Liver (tissue), 9 donors: ENCODE measurements around the gene MED26. TPM values are rescaled to one million over a fixed set of nuclear protein-coding genes. Genes with fewer than 3 reads are reported as not detected.

ENCODE experiments used
- DNase-seq: peaks from one replicate; pipeline ENCODE4 v3.0.0-alpha.2; 2017; ENCODE audit warnings: low spot score
- H3K27ac ChIP-seq, 2 donors: one replicate each; pipeline ENCODE4 v1.7.0; 2013; ENCODE audit warnings: inconsistent platforms in 2 of 2, low read length in 2 of 2, control low read depth in 1 of 2, low read depth in 1 of 2, mild to moderate bottlenecking in 1 of 2
- H3K27me3 ChIP-seq, 4 donors: one replicate each; pipeline versions ENCODE4 v1.6.1 to v1.7.0; 2013; ENCODE audit warnings: low read length in 3 of 4, inconsistent platforms in 1 of 4, mild to moderate bottlenecking in 1 of 4, moderate library complexity in 1 of 4; ENCODE audit not compliant: control insufficient read depth in 4 of 4, insufficient read depth in 4 of 4
- H3K36me3 ChIP-seq, 4 donors: one replicate each; pipeline versions ENCODE4 v1.6.1 to v1.7.0; 2013; ENCODE audit warnings: low read length in 3 of 4, mild to moderate bottlenecking in 3 of 4, low read depth in 1 of 4, moderate library complexity in 1 of 4; ENCODE audit not compliant: control insufficient read depth in 4 of 4, insufficient read depth in 3 of 4
- H3K4me1 ChIP-seq, 4 donors: one replicate each; pipeline versions ENCODE4 v1.6.1 to v1.7.0; 2013; ENCODE audit warnings: low read length in 3 of 4, mild to moderate bottlenecking in 3 of 4, moderate library complexity in 1 of 4; ENCODE audit not compliant: control insufficient read depth in 4 of 4, insufficient read depth in 4 of 4
- H3K4me3 ChIP-seq, 3 donors: one replicate each; pipeline versions ENCODE4 v1.6.1 to v1.7.0; 2013; ENCODE audit warnings: low read length in 3 of 3, control low read depth in 1 of 3, low read depth in 1 of 3, mild to moderate bottlenecking in 1 of 3
- H3K9ac ChIP-seq, 2 donors: one replicate each; pipeline ENCODE4 v1.7.0; 2013; ENCODE audit warnings: low read length in 2 of 2, mild to moderate bottlenecking in 2 of 2, moderate library complexity in 2 of 2, control low read depth in 1 of 2, low read depth in 1 of 2
- H3K9me3 ChIP-seq, 4 donors: one replicate each; pipeline versions ENCODE4 v1.6.1 to v1.7.0; 2013; ENCODE audit warnings: low read length in 3 of 4; ENCODE audit not compliant: control insufficient read depth in 4 of 4
- ATF3 ChIP-seq: IDR thresholded peaks from 2 replicates; pipeline ENCODE4 v1.6.1; 2016; ENCODE audit warnings: antibody characterized with exemption
- FOXA1 ChIP-seq: IDR thresholded peaks from 2 replicates; pipeline ENCODE4 v1.6.1; 2016; ENCODE audit warnings: antibody characterized with exemption
- FOXA2 ChIP-seq: IDR thresholded peaks from 2 replicates; pipeline ENCODE4 v1.6.1; 2016; ENCODE audit warnings: antibody characterized with exemption
- HNF4A ChIP-seq, 2 donors: conservative IDR thresholded peaks; 2 replicates each; pipeline ENCODE4 v1.6.1; 2016; ENCODE audit warnings: antibody characterized with exemption in 2 of 2, mild to moderate bottlenecking in 2 of 2
- HNF4G ChIP-seq: IDR thresholded peaks from 2 replicates; pipeline ENCODE4 v1.6.1; 2016; ENCODE audit warnings: antibody characterized with exemption
- SP1 ChIP-seq: IDR thresholded peaks from 2 replicates; pipeline ENCODE4 v1.6.1; 2018; ENCODE audit warnings: antibody characterized with exemption, mild to moderate bottlenecking
- TAF1 ChIP-seq: conservative IDR thresholded peaks from 2 replicates; pipeline ENCODE4 v1.6.1; 2016; ENCODE audit warnings: antibody characterized with exemption, mild to moderate bottlenecking
- YY1 ChIP-seq: IDR thresholded peaks from 2 replicates; pipeline ENCODE4 v1.6.1; 2016; ENCODE audit warnings: antibody characterized with exemption, mild to moderate bottlenecking
- ZBTB33 ChIP-seq: IDR thresholded peaks from 2 replicates; pipeline ENCODE4 v1.6.1; 2016; ENCODE audit warnings: antibody characterized with exemption
- WGBS: extraction: QIAGEN DNeasy Blood & Tissue Kit; methylation state at CpG from one replicate; pipeline ENCODE4 v1.1.7; 2013; 5-methylcytosine and 5-hydroxymethylcytosine counted together
- polyA plus RNA-seq, 2 donors: library from polyadenylated mRNA; stranded (reverse) in 1 of 2; unstranded in 1 of 2; fragments of 200-250 nt in 1 of 2; fragments of >200 nt in 1 of 2; fragmentation: Nextera tagmentation in 1 of 2; extraction: Ambion mirVana in 1 of 2; gene quantifications; one replicate each; pipeline versions ENCODE4 v1.2.1 to v1.2.3, GENCODE V29; 2013 to 2015
- total RNA-seq, 2 donors: library from RNA; depleted of rRNA; stranded (reverse); fragments of >200 nt; gene quantifications; one replicate each; pipeline ENCODE4 v1.2.3, GENCODE V29; 2014
- donor health status: healthy.
- donor health status: healthy.
- donor health status: healthy.
- donor health status: healthy.
- donor health status: healthy.

The MED26 gene
- total and polyA plus RNA-seq, 4 donors, result 1.5 to 3.8 (median 3.2) TPM

- TF ChIP-seq FOXA2, result no peak
Measured at GRCh38 chr19:16572332-16573211, 55.4 kb downstream of the MED26 start, which contains the start of gene SLC35E1 (continued).

- no peak for TF ChIP-seq TAF1
- TF ChIP-seq HNF4G, result no peak
- TF ChIP-seq ZBTB33, result no peak
- peak overlapping the region; percentile 79 to 91 (median 89) for H3K4me3 ChIP-seq
- H3K9me3 ChIP-seq, result no peaks in the 10 kb centered on the region
- peak overlapping the region; percentile 7 to 14 for H3K9ac ChIP-seq
- peaks cover 3 to 17% (median 10%) of the 10 kb centered on the region in 4 donors for H3K36me3 ChIP-seq
- under 1% methylated on average over 75 of the region's 75 CpGs for WGBS
- H3K27me3 ChIP-seq, result no peaks in the 10 kb centered on the region
- H3K27ac ChIP-seq, result peak overlapping the region; percentile 28 to 70
- DNase-seq, result no peak
- peaks cover 22 to 59% (median 48%) of the 10 kb centered on the region in 4 donors for H3K4me1 ChIP-seq
Measured at GRCh38 chr19:16571822-16572331, 56.1 kb downstream of the MED26 start.

- TF ChIP-seq ATF3 (no peak), YY1 (no peak)
- Histone ChIP-seq H3K27ac (no peak overlapping the region), H3K36me3 (peaks cover 2 to 21% (median 12%) of the 10 kb centered on the region in 4 donors), H3K27me3 (no peaks in the 10 kb centered on the region), H3K9ac (peak overlapping the region in 1 of 2 donors; percentile 7), H3K4me3 (peak overlapping the region; percentile 79 to 91 (median 89)), H3K9me3 (no peaks in the 10 kb centered on the region), H3K4me1 (peaks cover 18 to 53% (median 43%) of the 10 kb centered on the region in 4 donors)
- no peak for DNase-seq
- 29% methylated on average over 6 of the region's 6 CpGs for WGBS
Measured at GRCh38 chr19:16571283-16571682, 56.7 kb downstream of the MED26 start.

GRCh38 chr19:16569609-16570320 is 58.2 kb downstream of the MED26 start:
- 94% methylated on average over 17 of the region's 17 CpGs for WGBS
- H3K4me1 ChIP-seq, result peaks cover 14 to 38% (median 28%) of the 10 kb centered on the region in 4 donors
- H3K9me3 ChIP-seq, result no peaks in the 10 kb centered on the region
- TF ChIP-seq FOXA2 (no peak), HNF4A (conservative IDR thresholded peaks at IDR 0.05) (no peak), FOXA1 (no peak), TAF1 (no peak), ATF3 (no peak), SP1 (no peak), HNF4G (no peak)
- no peak overlapping the region for H3K27ac ChIP-seq
- DNase-seq, result no peak
- H3K4me3 ChIP-seq, result no peak overlapping the region
- H3K36me3 ChIP-seq, result peaks cover 7 to 29% (median 17%) of the 10 kb centered on the region in 4 donors
- no peaks in the 10 kb centered on the region for H3K27me3 ChIP-seq
- H3K9ac ChIP-seq, result no peak overlapping the region
